HCT116 (cell line): Measurements from ENCODE around the gene TGFBR1. TPM values are rescaled to one million over a fixed set of nuclear protein-coding genes. Genes with fewer than 3 reads are reported as not detected.

ENCODE experiments used
- ATAC-seq: fragments of 200-7000 bp; cut with Tn5 transposase; 2 replicates; pipeline ENCODE4 v1.9.1; 2020; ENCODE audit warnings: mild to moderate bottlenecking, moderate library complexity
- BruUV-seq: library from RNA; stranded (reverse); fragments of 400-500 nt; replicated peaks from 2 replicates; lab custom pipeline; 2021; lab: Mats Ljungman, UMichigan
- CTCF ChIA-PET: fragments of 300-600 bp; sonication (Branson Sonifier 250); formaldehyde crosslinking; loops from one replicate; lab custom pipeline; 2021; ENCODE audit warnings: antibody characterized with exemption; lab: Charles Lee
- POLR2A ChIA-PET: fragments of 300-600, 350-600 bp; sonication (Branson Sonifier 250); formaldehyde crosslinking; loops from one replicate; lab custom pipeline; 2021; ENCODE audit warnings: antibody characterized with exemption; lab: Charles Lee
- RAD21 ChIA-PET, 2 experiments: fragments of 300-600 bp; sonication (Branson Sonifier 250); formaldehyde crosslinking; loops; one replicate each; lab custom pipeline; 2023; ENCODE audit warnings: low total read pairs in 2 of 2; ENCODE audit not compliant: uncharacterized antibody in 2 of 2, unreplicated experiment in 2 of 2, low non-redundant PET in 1 of 2; lab: Charles Lee
- DNase-seq: peaks from one replicate; pipeline ENCODE4 v3.0.0-alpha.2; 2010; ENCODE audit warnings: low read depth, low spot score
- H2AFZ ChIP-seq: fragments of 200-600 bp; shearing (Covaris generic), sonication (generic); 2 replicates; pipeline ENCODE4 v1.6.1; 2017; ENCODE audit warnings: low read depth, mixed run types, mixed read lengths, antibody characterized with exemption, low read length; ENCODE audit not compliant: poor library complexity, severe bottlenecking
- H3K27ac ChIP-seq: 2 replicates; pipeline ENCODE4 v1.5.1; 2012; ENCODE audit warnings: low read depth, low read length
- H3K27me3 ChIP-seq: fragments of 200-600 bp; sonication (generic); 2 replicates; pipeline ENCODE4 v1.6.1; 2016; ENCODE audit warnings: mixed run types, low read length, mixed read lengths; ENCODE audit not compliant: insufficient read depth
- H3K36me3 ChIP-seq, 2 experiments: fragments of 200-500 bp in 1 of 2; fragments of 200-600 bp in 1 of 2; sonication (Bioruptor generic) in 1 of 2; sonication (generic) in 1 of 2; 2 replicates each; pipeline versions ENCODE4 v1.5.1 to v1.6.1; 2014 to 2016; ENCODE audit warnings: low read length in 2 of 2, inconsistent platforms in 1 of 2, mixed read lengths in 1 of 2, mixed run types in 1 of 2; ENCODE audit not compliant: insufficient read depth in 2 of 2, control insufficient read depth in 1 of 2
- H3K4me1 ChIP-seq, 2 experiments: fragments of 200-600 bp in 1 of 2; sonication (generic) in 1 of 2; 2 replicates each; pipeline versions ENCODE4 v1.5.1 to v1.6.1; 2012 to 2017; ENCODE audit warnings: low read length in 2 of 2, inconsistent platforms in 1 of 2, mild to moderate bottlenecking in 1 of 2, mixed read lengths in 1 of 2, mixed run types in 1 of 2, moderate library complexity in 1 of 2; ENCODE audit not compliant: insufficient read depth in 2 of 2, control insufficient read depth in 1 of 2
- H3K4me2 ChIP-seq: fragments of 200-600 bp; sonication (generic); 2 replicates; pipeline ENCODE4 v1.6.1; 2017; ENCODE audit warnings: mixed run types, low read length, mixed read lengths
- H3K4me3 ChIP-seq, 2 experiments: fragments of 200-600 bp in 1 of 2; sonication (generic) in 1 of 2; replicated peaks in 1 of 2; 2 replicates each; pipeline ENCODE4 v1.5.1; 2011 to 2016; ENCODE audit warnings: low read length in 2 of 2, control low read depth in 1 of 2, low read depth in 1 of 2, mild to moderate bottlenecking in 1 of 2, mixed read lengths in 1 of 2, mixed run types in 1 of 2
- H3K79me2 ChIP-seq: fragments of 200-600 bp; sonication (generic); 2 replicates; pipeline ENCODE4 v1.6.1; 2017; ENCODE audit warnings: mild to moderate bottlenecking, mixed run types, low read length, moderate library complexity, mixed read lengths; ENCODE audit not compliant: insufficient read depth
- H3K9ac ChIP-seq: fragments of 200-600 bp; sonication (generic); 2 replicates; pipeline ENCODE4 v1.6.1; 2016; ENCODE audit warnings: low read length, mixed read lengths
- H3K9me2 ChIP-seq: fragments of 200-600 bp; sonication (generic), shearing (Covaris generic); 2 replicates; pipeline ENCODE4 v1.6.1; 2017; ENCODE audit warnings: mixed run types, mild to moderate bottlenecking, moderate library complexity; ENCODE audit not compliant: insufficient read depth
- H3K9me3 ChIP-seq, 2 experiments: fragments of 200-500 bp in 1 of 2; fragments of 200-600 bp in 1 of 2; sonication (Bioruptor generic) in 1 of 2; sonication (generic) in 1 of 2; 2 replicates each; pipeline ENCODE4 v1.6.1; 2014 to 2017; ENCODE audit warnings: low read length in 2 of 2, mixed read lengths in 2 of 2, inconsistent platforms in 1 of 2, low read depth in 1 of 2, mild to moderate bottlenecking in 1 of 2, mixed run types in 1 of 2, moderate library complexity in 1 of 2; ENCODE audit not compliant: control insufficient read depth in 1 of 2, insufficient read depth in 1 of 2
- H4K20me1 ChIP-seq: fragments of 200-600 bp; sonication (generic), shearing (Covaris generic); 2 replicates; pipeline ENCODE4 v1.6.1; 2017; ENCODE audit warnings: mixed run types, mild to moderate bottlenecking, moderate library complexity; ENCODE audit not compliant: insufficient read depth
- CBX3 ChIP-seq: IDR thresholded peaks from 2 replicates; pipeline ENCODE4 v1.6.1; 2012; ENCODE audit warnings: low read depth
- CEBPB ChIP-seq: IDR thresholded peaks from 2 replicates; pipeline ENCODE4 v1.6.1; 2012; ENCODE audit warnings: low read depth
- EGR1 ChIP-seq: IDR thresholded peaks from 2 replicates; pipeline ENCODE4 v1.6.1; 2012; ENCODE audit warnings: low read depth
- ELF1 ChIP-seq: IDR thresholded peaks from 2 replicates; pipeline ENCODE4 v1.6.1; 2012; ENCODE audit warnings: low read depth, borderline replicate concordance
- EZH2 ChIP-seq: fragments of 200-600 bp; sonication (generic); IDR thresholded peaks from 2 replicates; pipeline ENCODE4 v1.6.1; 2017; ENCODE audit warnings: antibody characterized with exemption, mixed run types
- EZH2phosphoT487 ChIP-seq: fragments of 200-600 bp; IDR thresholded peaks from 2 replicates; pipeline ENCODE4 v1.6.1; 2018; ENCODE audit warnings: antibody characterized with exemption, borderline replicate concordance
- JUND ChIP-seq: IDR thresholded peaks from 2 replicates; pipeline ENCODE4 v1.6.1; 2012
- POLR2A ChIP-seq: IDR thresholded peaks from 2 replicates; pipeline ENCODE4 v1.7.0; 2011; ENCODE audit warnings: borderline replicate concordance; ENCODE audit not compliant: insufficient read depth, insufficient read length; ENCODE audit errors: extremely low read depth
- RAD21 ChIP-seq: IDR thresholded peaks from 2 replicates; pipeline ENCODE4 v1.6.1; 2012; ENCODE audit warnings: low read depth, mild to moderate bottlenecking
- REST ChIP-seq: IDR thresholded peaks from 2 replicates; pipeline ENCODE4 v1.6.1; 2012; ENCODE audit warnings: low read depth
- SP1 ChIP-seq: IDR thresholded peaks from 2 replicates; pipeline ENCODE4 v1.6.1; 2012; ENCODE audit warnings: low read depth
- SRF ChIP-seq: IDR thresholded peaks from 2 replicates; pipeline ENCODE4 v1.6.1; 2012; ENCODE audit warnings: low read depth
- TCF7L2 ChIP-seq: IDR thresholded peaks from 2 replicates; pipeline ENCODE4 v1.7.0; 2011; ENCODE audit warnings: borderline replicate concordance, inconsistent platforms; ENCODE audit not compliant: insufficient read depth, insufficient read length; ENCODE audit errors: extremely low read depth
- YY1 ChIP-seq: IDR thresholded peaks from 2 replicates; pipeline ENCODE4 v1.6.1; 2011; ENCODE audit warnings: low read length, low read depth, moderate library complexity, mild to moderate bottlenecking; ENCODE audit not compliant: insufficient replicate concordance; ENCODE audit errors: extremely low read depth
- intact Hi-C: fragments of 100-400 bp; cut with micrococcal nuclease; formaldehyde crosslinking; loops from 2 replicates; pipeline ENCODE4 v1.10.0; 2022
- total RNA-seq: library from RNA; stranded (reverse); gene quantifications from one replicate; pipeline ENCODE4 v1.2.1, GENCODE V29; 2021; ENCODE audit not compliant: unreplicated experiment
- TF ChIP-seq, protein P1 (sequence below): IDR thresholded peaks from 2 replicates; pipeline ENCODE4 v1.6.1; 2011; ENCODE audit warnings: mild to moderate bottlenecking, low read length, moderate library complexity; ENCODE audit not compliant: insufficient replicate concordance; ENCODE audit errors: extremely low read depth
- TF ChIP-seq, protein P2 (sequence below), 3 experiments: fragments of 200-600 bp in 1 of 3; sonication (generic) in 1 of 3; IDR thresholded peaks in 2 of 3; conservative IDR thresholded peaks in 1 of 3; 2 replicates each; pipeline ENCODE4 v1.5.1; 2012 to 2017; ENCODE audit warnings: low read depth in 2 of 3, low read length in 2 of 3, antibody characterized with exemption in 1 of 3, borderline replicate concordance in 1 of 3, control low read depth in 1 of 3, mild to moderate bottlenecking in 1 of 3, mixed read lengths in 1 of 3, mixed run types in 1 of 3, moderate library complexity in 1 of 3; ENCODE audit not compliant: insufficient read depth in 1 of 3

The TGFBR1 gene
- total RNA-seq, 1 experiment from 2014 or later: 26.6 TPM

- H3K27me3 ChIP-seq: no peaks in the 10 kb centered on the region
- RAD21 ChIA-PET: interaction anchor here in 1 of 2 experiments (0.6 kb wide), 1 partner anchor 134 kb away, joined by 4 read pairs; no protein-coding TSS in a partner anchor
- H3K36me3 ChIP-seq: no peaks in the 10 kb centered on the region
- no peaks in the 10 kb centered on the region for H3K9me3 ChIP-seq
- no peak for DNase-seq
- CTCF ChIA-PET: no interaction called here
- H4K20me1 ChIP-seq: no peaks in the 10 kb centered on the region; the same call in 1 of the 2 replicates
- no peak overlapping the region for H3K27ac ChIP-seq
- no peak for TF ChIP-seq CBX3
- TF ChIP-seq SP1: no peak
- TF ChIP-seq, protein P1, sequence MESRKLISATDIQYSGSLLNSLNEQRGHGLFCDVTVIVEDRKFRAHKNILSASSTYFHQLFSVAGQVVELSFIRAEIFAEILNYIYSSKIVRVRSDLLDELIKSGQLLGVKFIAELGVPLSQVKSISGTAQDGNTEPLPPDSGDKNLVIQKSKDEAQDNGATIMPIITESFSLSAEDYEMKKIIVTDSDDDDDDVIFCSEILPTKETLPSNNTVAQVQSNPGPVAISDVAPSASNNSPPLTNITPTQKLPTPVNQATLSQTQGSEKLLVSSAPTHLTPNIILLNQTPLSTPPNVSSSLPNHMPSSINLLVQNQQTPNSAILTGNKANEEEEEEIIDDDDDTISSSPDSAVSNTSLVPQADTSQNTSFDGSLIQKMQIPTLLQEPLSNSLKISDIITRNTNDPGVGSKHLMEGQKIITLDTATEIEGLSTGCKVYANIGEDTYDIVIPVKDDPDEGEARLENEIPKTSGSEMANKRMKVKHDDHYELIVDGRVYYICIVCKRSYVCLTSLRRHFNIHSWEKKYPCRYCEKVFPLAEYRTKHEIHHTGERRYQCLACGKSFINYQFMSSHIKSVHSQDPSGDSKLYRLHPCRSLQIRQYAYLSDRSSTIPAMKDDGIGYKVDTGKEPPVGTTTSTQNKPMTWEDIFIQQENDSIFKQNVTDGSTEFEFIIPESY: no peak
- TF ChIP-seq ELF1: no peak
- no peak for TF ChIP-seq CEBPB
- TF ChIP-seq POLR2A: no peak
- TF ChIP-seq REST: no peak
- no peak for TF ChIP-seq RAD21
- no peak for TF ChIP-seq EGR1
- no peak for TF ChIP-seq JUND
- no peak for TF ChIP-seq YY1
- TF ChIP-seq, protein P2, sequence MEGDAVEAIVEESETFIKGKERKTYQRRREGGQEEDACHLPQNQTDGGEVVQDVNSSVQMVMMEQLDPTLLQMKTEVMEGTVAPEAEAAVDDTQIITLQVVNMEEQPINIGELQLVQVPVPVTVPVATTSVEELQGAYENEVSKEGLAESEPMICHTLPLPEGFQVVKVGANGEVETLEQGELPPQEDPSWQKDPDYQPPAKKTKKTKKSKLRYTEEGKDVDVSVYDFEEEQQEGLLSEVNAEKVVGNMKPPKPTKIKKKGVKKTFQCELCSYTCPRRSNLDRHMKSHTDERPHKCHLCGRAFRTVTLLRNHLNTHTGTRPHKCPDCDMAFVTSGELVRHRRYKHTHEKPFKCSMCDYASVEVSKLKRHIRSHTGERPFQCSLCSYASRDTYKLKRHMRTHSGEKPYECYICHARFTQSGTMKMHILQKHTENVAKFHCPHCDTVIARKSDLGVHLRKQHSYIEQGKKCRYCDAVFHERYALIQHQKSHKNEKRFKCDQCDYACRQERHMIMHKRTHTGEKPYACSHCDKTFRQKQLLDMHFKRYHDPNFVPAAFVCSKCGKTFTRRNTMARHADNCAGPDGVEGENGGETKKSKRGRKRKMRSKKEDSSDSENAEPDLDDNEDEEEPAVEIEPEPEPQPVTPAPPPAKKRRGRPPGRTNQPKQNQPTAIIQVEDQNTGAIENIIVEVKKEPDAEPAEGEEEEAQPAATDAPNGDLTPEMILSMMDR (IDR thresholded peaks at IDR 0.05 in 2 of 3, conservative IDR thresholded peaks at IDR 0.05 in 1 of 3; ENCODE audit: borderline replicate concordance in 1 of 3, insufficient read depth in 1 of 3, low read depth in 2 of 3, low read length in 2 of 3): no peak
- no peak for TF ChIP-seq TCF7L2
- no peak for TF ChIP-seq EZH2phosphoT487
- TF ChIP-seq SRF: no peak
- TF ChIP-seq EZH2: no peak
- H3K9me2 ChIP-seq: no peaks in the 10 kb centered on the region
- POLR2A ChIA-PET: no interaction called here
- no TSS peak for BruUV-seq
- intact Hi-C loops: no loop called here
- H3K4me2 ChIP-seq: no peak overlapping the region
- H3K9ac ChIP-seq: no peak overlapping the region
- H3K79me2 ChIP-seq: no peaks in the 10 kb centered on the region
- H3K4me3 ChIP-seq: no peak overlapping the region
- no peak for ATAC-seq
- no peaks in the 10 kb centered on the region for H3K4me1 ChIP-seq
- H2AFZ ChIP-seq: no peak overlapping the region
Measured at GRCh38 chr9:99133145-99133544, 28.2 kb downstream of the TGFBR1 start.
